DND-41 (cell line): Measurements from ENCODE around the gene FLNC.

ENCODE experiments used
- ATAC-seq: fragments of 200-7000 bp; cut with Tn5 transposase; 3 replicates; pipeline ENCODE4 v1.9.1; 2021; ENCODE audit warnings: low read depth; ENCODE audit not compliant: insufficient read depth
- DNase-seq: peaks from one replicate; pipeline ENCODE4 v3.0.0-alpha.2; 2020
- H2AFZ ChIP-seq: 2 replicates; pipeline ENCODE4 v1.6.0; 2012; ENCODE audit warnings: low read depth, low read length
- H3K27ac ChIP-seq: 2 replicates; pipeline ENCODE4 v1.5.1; 2012; ENCODE audit warnings: low read length, inconsistent platforms
- H3K27me3 ChIP-seq: fragments of 200-600 bp; sonication (generic); 2 replicates; pipeline ENCODE4 v1.6.0; 2012; ENCODE audit warnings: low read length, mild to moderate bottlenecking, inconsistent platforms; ENCODE audit not compliant: insufficient read depth, poor library complexity
- H3K36me3 ChIP-seq: 2 replicates; pipeline ENCODE4 v1.5.1; 2012; ENCODE audit warnings: low read length, inconsistent platforms; ENCODE audit not compliant: insufficient read depth
- H3K4me1 ChIP-seq: 2 replicates; pipeline ENCODE4 v1.5.1; 2012; ENCODE audit warnings: mild to moderate bottlenecking, low read length; ENCODE audit not compliant: insufficient read depth
- H3K4me2 ChIP-seq: 2 replicates; pipeline ENCODE4 v1.6.0; 2012; ENCODE audit warnings: mild to moderate bottlenecking, moderate library complexity, low read length, inconsistent platforms; ENCODE audit not compliant: insufficient read depth
- H3K4me3 ChIP-seq, 2 experiments: fragments of 200-600 bp in 1 of 2; shearing (Covaris generic) in 1 of 2; 2 replicates each; pipeline ENCODE4 v1.5.1; 2012 to 2016; ENCODE audit warnings: inconsistent platforms in 2 of 2, low read length in 2 of 2, mild to moderate bottlenecking in 2 of 2, low read depth in 1 of 2, moderate library complexity in 1 of 2
- H3K79me2 ChIP-seq: 2 replicates; pipeline ENCODE4 v1.6.0; 2012; ENCODE audit warnings: low read length, inconsistent platforms; ENCODE audit not compliant: insufficient read depth
- H3K9ac ChIP-seq: 2 replicates; pipeline ENCODE4 v1.6.0; 2012; ENCODE audit warnings: low read depth, mild to moderate bottlenecking, inconsistent platforms, low read length, moderate library complexity
- H3K9me3 ChIP-seq: 2 replicates; pipeline ENCODE4 v1.5.1; 2012; ENCODE audit warnings: low read length, moderate library complexity, mild to moderate bottlenecking, inconsistent platforms; ENCODE audit not compliant: insufficient read depth, severe bottlenecking
- H4K20me1 ChIP-seq: 2 replicates; pipeline ENCODE4 v1.6.0; 2012; ENCODE audit warnings: low read length; ENCODE audit not compliant: insufficient read depth
- EZH2 ChIP-seq: IDR thresholded peaks from 3 replicates; pipeline ENCODE4 v1.6.1; 2012; ENCODE audit warnings: borderline replicate concordance, low read depth, mild to moderate bottlenecking, moderate library complexity, low read length, inconsistent platforms; ENCODE audit not compliant: severe bottlenecking
- TF ChIP-seq, protein P1 (sequence below): IDR thresholded peaks from 2 replicates; pipeline ENCODE4 v1.5.1; 2012; ENCODE audit warnings: borderline replicate concordance, low read length, moderate library complexity, mild to moderate bottlenecking; ENCODE audit not compliant: poor library complexity, severe bottlenecking; ENCODE audit errors: extremely low read depth

The FLNC gene, protein sequence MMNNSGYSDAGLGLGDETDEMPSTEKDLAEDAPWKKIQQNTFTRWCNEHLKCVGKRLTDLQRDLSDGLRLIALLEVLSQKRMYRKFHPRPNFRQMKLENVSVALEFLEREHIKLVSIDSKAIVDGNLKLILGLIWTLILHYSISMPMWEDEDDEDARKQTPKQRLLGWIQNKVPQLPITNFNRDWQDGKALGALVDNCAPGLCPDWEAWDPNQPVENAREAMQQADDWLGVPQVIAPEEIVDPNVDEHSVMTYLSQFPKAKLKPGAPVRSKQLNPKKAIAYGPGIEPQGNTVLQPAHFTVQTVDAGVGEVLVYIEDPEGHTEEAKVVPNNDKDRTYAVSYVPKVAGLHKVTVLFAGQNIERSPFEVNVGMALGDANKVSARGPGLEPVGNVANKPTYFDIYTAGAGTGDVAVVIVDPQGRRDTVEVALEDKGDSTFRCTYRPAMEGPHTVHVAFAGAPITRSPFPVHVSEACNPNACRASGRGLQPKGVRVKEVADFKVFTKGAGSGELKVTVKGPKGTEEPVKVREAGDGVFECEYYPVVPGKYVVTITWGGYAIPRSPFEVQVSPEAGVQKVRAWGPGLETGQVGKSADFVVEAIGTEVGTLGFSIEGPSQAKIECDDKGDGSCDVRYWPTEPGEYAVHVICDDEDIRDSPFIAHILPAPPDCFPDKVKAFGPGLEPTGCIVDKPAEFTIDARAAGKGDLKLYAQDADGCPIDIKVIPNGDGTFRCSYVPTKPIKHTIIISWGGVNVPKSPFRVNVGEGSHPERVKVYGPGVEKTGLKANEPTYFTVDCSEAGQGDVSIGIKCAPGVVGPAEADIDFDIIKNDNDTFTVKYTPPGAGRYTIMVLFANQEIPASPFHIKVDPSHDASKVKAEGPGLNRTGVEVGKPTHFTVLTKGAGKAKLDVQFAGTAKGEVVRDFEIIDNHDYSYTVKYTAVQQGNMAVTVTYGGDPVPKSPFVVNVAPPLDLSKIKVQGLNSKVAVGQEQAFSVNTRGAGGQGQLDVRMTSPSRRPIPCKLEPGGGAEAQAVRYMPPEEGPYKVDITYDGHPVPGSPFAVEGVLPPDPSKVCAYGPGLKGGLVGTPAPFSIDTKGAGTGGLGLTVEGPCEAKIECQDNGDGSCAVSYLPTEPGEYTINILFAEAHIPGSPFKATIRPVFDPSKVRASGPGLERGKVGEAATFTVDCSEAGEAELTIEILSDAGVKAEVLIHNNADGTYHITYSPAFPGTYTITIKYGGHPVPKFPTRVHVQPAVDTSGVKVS (N-terminal part only)

DNA sequence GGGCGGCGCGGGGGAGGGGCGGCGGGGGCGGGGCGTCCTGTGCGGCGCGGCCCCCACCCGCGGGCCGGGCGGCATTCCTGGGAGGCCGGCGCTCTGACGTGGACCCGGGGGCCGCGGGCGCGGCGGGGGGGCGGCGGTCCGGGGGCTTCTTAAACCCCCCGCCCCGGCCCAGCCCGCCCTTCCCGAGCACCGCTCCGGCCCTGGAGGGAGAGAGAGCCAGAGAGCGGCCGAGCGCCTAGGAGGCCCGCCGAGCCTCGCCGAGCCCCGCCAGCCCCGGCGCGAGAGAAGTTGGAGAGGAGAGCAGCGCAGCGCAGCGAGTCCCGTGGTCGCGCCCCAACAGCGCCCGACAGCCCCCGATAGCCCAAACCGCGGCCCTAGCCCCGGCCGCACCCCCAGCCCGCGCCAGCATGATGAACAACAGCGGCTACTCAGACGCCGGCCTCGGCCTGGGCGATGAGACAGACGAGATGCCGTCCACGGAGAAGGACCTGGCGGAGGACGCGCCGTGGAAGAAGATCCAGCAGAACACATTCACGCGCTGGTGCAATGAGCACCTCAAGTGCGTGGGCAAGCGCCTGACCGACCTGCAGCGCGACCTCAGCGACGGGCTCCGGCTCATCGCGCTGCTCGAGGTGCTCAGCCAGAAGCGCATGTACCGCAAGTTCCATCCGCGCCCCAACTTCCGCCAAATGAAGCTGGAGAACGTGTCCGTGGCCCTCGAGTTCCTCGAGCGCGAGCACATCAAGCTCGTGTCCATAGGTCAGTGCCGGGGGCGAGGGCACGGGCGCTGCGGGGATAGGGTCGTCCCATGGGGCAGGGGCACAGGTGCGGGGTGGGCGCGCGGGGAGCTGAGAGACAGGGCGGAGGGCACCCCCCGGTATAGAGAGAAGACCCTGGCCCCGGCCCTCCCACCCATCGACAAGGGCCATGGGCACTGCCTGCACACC is at the start of gene FLNC:
TSS of gene FLNC (plus strand) at position 176 of the 947 bp plus-strand sequence. CDS start at position 408, 232 bp downstream.
- H3K4me3 ChIP-seq: no peak within 1 kb of the TSS
- no peaks in the 10 kb centered on the region for H3K79me2 ChIP-seq
- no peak for DNase-seq
- ATAC-seq: no peak
- no peak within 1 kb of the TSS for H2AFZ ChIP-seq
- H3K4me1 ChIP-seq: no peaks in the 10 kb centered on the region
- H3K27me3 ChIP-seq: no peaks in the 10 kb centered on the region
- H3K4me2 ChIP-seq: no peak within 1 kb of the TSS
- H3K9me3 ChIP-seq: no peaks in the 10 kb centered on the region
- no peaks in the 10 kb centered on the region for H3K36me3 ChIP-seq
- no peak within 1 kb of the TSS for H3K9ac ChIP-seq
- H4K20me1 ChIP-seq: no peaks in the 10 kb centered on the region
- TF ChIP-seq, protein P1, sequence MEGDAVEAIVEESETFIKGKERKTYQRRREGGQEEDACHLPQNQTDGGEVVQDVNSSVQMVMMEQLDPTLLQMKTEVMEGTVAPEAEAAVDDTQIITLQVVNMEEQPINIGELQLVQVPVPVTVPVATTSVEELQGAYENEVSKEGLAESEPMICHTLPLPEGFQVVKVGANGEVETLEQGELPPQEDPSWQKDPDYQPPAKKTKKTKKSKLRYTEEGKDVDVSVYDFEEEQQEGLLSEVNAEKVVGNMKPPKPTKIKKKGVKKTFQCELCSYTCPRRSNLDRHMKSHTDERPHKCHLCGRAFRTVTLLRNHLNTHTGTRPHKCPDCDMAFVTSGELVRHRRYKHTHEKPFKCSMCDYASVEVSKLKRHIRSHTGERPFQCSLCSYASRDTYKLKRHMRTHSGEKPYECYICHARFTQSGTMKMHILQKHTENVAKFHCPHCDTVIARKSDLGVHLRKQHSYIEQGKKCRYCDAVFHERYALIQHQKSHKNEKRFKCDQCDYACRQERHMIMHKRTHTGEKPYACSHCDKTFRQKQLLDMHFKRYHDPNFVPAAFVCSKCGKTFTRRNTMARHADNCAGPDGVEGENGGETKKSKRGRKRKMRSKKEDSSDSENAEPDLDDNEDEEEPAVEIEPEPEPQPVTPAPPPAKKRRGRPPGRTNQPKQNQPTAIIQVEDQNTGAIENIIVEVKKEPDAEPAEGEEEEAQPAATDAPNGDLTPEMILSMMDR: no peak
- no peak for TF ChIP-seq EZH2
- H3K27ac ChIP-seq: no peak within 1 kb of the TSS

DNA sequence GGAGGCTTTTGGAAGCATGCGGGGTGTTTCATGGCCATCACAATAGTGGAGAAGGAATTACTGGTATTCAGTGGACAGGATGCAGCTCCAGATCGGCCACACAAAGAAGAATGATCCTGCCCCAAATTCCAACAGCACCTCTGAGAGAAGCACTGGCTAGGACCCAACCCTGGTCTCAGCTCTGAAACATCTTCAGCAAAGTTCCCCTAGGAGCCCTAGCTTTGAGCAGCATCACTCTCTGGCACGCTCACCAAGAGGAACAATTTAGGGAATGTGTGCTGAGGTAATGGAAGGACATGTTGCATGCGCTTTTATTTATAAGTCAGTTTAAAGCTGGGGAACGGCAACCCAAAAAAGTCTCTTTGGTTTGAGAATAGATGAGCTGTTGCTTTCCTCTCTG is 49.1 kb upstream of the FLNC start:
- TF ChIP-seq EZH2: no peak
- TF ChIP-seq, protein P1: no peak
- ATAC-seq (no peak), DNase-seq (no peak)
- Histone ChIP-seq H3K27me3 (no peaks in the 10 kb centered on the region), H4K20me1 (no peaks in the 10 kb centered on the region), H3K9ac (no peak overlapping the region), H3K79me2 (no peaks in the 10 kb centered on the region), H3K4me1 (no peaks in the 10 kb centered on the region), H3K9me3 (peaks cover 2% of the 10 kb centered on the region), H3K27ac (no peak overlapping the region), H2AFZ (no peak overlapping the region), H3K4me2 (no peak overlapping the region), H3K4me3 (no peak overlapping the region), H3K36me3 (no peaks in the 10 kb centered on the region)

DNA sequence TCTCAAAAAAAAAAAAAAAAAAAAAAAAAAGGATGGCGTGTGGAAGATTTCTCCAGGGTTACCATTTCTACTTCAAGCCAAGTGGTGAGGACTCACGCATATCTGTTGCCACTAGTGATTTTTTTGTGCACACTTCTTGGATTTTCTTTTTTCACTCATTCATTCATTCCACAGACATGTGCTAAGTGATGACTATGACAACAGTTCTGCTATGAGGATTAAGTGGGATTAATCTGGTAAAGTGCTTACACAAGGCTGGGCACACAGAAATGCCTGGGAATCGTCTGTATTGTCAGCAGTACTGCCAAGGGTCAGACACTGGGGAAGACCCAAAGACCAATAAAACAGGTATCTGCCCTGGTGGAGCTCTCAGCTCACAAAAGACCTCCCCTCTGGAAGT is 48.4 kb upstream of the FLNC start:
- Histone ChIP-seq H3K79me2 (no peaks in the 10 kb centered on the region), H3K4me2 (no peak overlapping the region), H3K36me3 (no peaks in the 10 kb centered on the region), H3K9ac (no peak overlapping the region), H4K20me1 (no peaks in the 10 kb centered on the region), H3K27me3 (no peaks in the 10 kb centered on the region), H3K4me1 (no peaks in the 10 kb centered on the region), H3K27ac (no peak overlapping the region), H3K9me3 (peaks cover 2% of the 10 kb centered on the region), H2AFZ (no peak overlapping the region), H3K4me3 (no peak overlapping the region)
- DNase-seq (no peak), ATAC-seq (no peak)
- TF ChIP-seq, protein P1: no peak
- TF ChIP-seq EZH2: no peak
